Measurements from ENCODE around the gene OR2T12. TPM values are rescaled to one million over a fixed set of nuclear protein-coding genes. Genes with fewer than 3 reads are reported as not detected.
"Not testable (repeated sequence)": the region's sequence is repeated elsewhere in the genome, so short reads cannot be mapped to it uniquely, and the experiment has no call there.

The OR2T12 gene
- total RNA-seq, 1 experiment from 2014 or later, result not detected

DNA sequence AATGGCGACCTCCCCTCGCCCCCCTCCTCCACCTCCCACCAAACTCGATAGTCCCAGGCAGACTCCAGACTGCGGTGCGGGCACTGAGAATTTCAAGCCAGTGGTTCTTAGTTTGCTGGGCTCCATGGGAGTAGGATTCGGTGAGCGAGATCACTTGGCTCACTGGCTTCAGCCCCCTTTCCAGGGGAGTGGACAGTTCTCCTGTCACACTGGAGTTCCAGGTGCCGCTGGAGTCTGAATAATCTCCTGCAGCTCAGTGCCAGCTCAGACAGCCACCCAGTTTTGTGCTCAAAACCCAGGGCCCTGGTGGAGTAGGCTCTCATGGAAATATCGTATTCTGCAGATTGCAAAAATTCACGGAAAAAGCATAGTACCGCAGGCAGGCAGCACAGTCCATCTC lies 13.6 kb upstream of the OR2T12 start:
- CTCF ChIA-PET, result no interaction called here
- no peaks in the 10 kb centered on the region for H3K4me1 Mint-ChIP-seq (ENCODE audit: low read depth, unreplicated experiment)
- H3K9me3 Mint-ChIP-seq (ENCODE audit: low read depth, unreplicated experiment), result peaks cover 38% of the 10 kb centered on the region
- no peaks in the 10 kb centered on the region for H3K36me3 Mint-ChIP-seq (ENCODE audit: insufficient read depth, unreplicated experiment)
- H3K27me3 Mint-ChIP-seq (ENCODE audit: unreplicated experiment), result no peaks in the 10 kb centered on the region
- TF ChIP-seq, protein P1, sequence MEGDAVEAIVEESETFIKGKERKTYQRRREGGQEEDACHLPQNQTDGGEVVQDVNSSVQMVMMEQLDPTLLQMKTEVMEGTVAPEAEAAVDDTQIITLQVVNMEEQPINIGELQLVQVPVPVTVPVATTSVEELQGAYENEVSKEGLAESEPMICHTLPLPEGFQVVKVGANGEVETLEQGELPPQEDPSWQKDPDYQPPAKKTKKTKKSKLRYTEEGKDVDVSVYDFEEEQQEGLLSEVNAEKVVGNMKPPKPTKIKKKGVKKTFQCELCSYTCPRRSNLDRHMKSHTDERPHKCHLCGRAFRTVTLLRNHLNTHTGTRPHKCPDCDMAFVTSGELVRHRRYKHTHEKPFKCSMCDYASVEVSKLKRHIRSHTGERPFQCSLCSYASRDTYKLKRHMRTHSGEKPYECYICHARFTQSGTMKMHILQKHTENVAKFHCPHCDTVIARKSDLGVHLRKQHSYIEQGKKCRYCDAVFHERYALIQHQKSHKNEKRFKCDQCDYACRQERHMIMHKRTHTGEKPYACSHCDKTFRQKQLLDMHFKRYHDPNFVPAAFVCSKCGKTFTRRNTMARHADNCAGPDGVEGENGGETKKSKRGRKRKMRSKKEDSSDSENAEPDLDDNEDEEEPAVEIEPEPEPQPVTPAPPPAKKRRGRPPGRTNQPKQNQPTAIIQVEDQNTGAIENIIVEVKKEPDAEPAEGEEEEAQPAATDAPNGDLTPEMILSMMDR (IDR thresholded peaks at IDR 0.05; ENCODE audit: unreplicated experiment), result no peak
- H3K4me3 Mint-ChIP-seq (ENCODE audit: low read depth, unreplicated experiment), result no peak overlapping the region
- H3K27ac Mint-ChIP-seq (ENCODE audit: unreplicated experiment), result no peak overlapping the region
- no TSS peak for BruUV-seq (replicated peaks)
- DNase-seq, result no peak
- intact Hi-C loops (cut with micrococcal nuclease; ENCODE audit: unreplicated experiment), result no loop called here

DNA sequence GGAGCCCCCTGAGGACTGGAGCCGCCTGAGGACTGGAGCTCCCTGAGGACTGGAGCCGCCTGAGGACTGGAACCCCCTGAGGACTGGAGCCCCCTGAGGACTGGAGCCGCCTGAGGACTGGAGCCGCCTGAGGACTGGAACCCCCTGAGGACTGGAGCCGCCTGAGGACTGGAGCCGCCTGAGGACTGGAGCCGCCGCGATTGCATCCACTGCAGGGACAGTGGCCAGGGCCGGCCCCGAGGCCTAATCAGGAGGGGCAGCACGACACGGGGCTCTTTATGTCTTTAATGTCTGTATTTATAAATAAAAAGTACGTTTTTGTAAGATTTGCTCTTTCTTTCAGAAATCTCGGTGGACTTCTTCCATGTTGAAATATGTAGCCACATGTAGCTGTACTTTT lies 3.5 kb upstream of the OR2T12 start:
- DNase-seq; H3K27ac Mint-ChIP-seq (ENCODE audit: unreplicated experiment); H3K4me3 Mint-ChIP-seq (ENCODE audit: low read depth, unreplicated experiment); CTCF ChIA-PET; H3K27me3 Mint-ChIP-seq (ENCODE audit: unreplicated experiment); BruUV-seq (replicated peaks); H3K36me3 Mint-ChIP-seq (ENCODE audit: insufficient read depth, unreplicated experiment); intact Hi-C loops (cut with micrococcal nuclease; ENCODE audit: unreplicated experiment); H3K4me1 Mint-ChIP-seq (ENCODE audit: low read depth, unreplicated experiment): not testable (repeated sequence)
- peaks cover 10% of the 10 kb centered on the region for H3K9me3 Mint-ChIP-seq (ENCODE audit: low read depth, unreplicated experiment)

DNA sequence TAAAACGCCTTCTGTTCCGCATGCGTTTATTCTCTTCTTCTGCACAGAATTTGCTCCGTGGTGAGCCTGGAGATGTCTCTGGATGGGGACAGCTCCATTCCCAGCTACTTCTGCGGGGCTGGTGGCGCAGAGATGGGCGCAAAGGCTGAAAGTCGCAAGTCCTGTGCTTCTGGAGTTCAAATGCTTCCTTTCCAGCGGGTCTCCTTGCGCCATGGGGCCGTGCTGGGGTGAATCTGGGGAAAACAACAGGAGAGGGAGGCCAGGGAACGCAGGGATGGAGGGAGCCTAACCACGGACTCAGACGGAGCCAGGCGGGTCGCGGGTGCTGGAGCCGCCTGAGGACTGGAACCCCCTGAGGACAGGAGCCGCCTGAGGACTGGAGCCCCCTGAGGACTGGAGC lies 2.9 kb upstream of the OR2T12 start:
- Mint-ChIP-seq H3K4me1 (ENCODE audit: low read depth, unreplicated experiment) (no peaks in the 10 kb centered on the region), H3K36me3 (ENCODE audit: insufficient read depth, unreplicated experiment) (no peaks in the 10 kb centered on the region), H3K27me3 (ENCODE audit: unreplicated experiment) (no peaks in the 10 kb centered on the region), H3K4me3 (ENCODE audit: low read depth, unreplicated experiment) (no peak overlapping the region), H3K27ac (ENCODE audit: unreplicated experiment) (no peak overlapping the region), H3K9me3 (ENCODE audit: low read depth, unreplicated experiment) (peaks cover 11% of the 10 kb centered on the region)
- no peak for DNase-seq
- TF ChIP-seq, protein P1 (IDR thresholded peaks at IDR 0.05; ENCODE audit: unreplicated experiment), result no peak
- CTCF ChIA-PET, result no interaction called here
- no TSS peak for BruUV-seq (replicated peaks)
- intact Hi-C loops (cut with micrococcal nuclease; ENCODE audit: unreplicated experiment), result no loop called here

DNA sequence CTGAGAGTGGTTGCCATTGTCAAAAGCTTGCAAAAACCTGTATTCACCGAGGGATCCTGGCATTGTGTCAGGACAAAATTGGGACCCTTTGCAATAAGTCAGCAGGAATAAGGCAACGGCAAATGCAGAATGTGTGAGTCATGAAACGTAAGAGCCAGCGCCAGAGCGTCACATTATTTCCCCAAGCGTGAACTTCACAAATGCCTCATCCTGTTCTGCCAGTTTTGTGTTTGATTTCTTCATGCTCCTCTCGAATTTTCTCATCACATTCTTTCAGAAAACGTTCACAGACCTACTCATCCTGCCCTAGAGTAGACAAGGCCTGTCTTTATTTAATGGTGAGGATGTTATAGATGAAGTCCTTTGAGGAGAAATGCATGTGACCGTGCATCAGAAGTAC lies 2.4 kb upstream of the OR2T12 start:
- H3K4me3 Mint-ChIP-seq (ENCODE audit: low read depth, unreplicated experiment); H3K4me1 Mint-ChIP-seq (ENCODE audit: low read depth, unreplicated experiment); BruUV-seq (replicated peaks); H3K27ac Mint-ChIP-seq (ENCODE audit: unreplicated experiment); CTCF ChIA-PET; DNase-seq; H3K27me3 Mint-ChIP-seq (ENCODE audit: unreplicated experiment); H3K36me3 Mint-ChIP-seq (ENCODE audit: insufficient read depth, unreplicated experiment); intact Hi-C loops (cut with micrococcal nuclease; ENCODE audit: unreplicated experiment): not testable (repeated sequence)
- H3K9me3 Mint-ChIP-seq (ENCODE audit: low read depth, unreplicated experiment), result peaks cover 13% of the 10 kb centered on the region

DNA sequence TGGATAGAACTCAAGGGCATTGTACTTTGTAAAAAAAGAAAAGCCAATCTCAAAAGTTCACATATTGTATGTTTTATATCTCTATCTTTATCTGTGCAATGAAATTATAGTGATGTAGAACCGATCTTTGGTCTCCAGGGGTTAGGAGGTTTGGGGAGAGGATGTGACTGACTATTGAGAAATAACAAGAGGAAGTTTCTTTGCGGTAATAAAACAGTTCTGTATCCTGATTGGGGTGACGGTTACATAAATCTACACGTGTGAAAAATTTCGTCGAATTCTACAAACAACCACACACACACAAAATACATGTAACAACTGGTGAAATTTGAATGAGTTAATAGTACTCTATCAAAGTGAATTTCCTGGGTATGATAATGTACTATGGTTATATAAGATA lies 14.8 kb downstream of the OR2T12 start:
- TF ChIP-seq, protein P1 (IDR thresholded peaks at IDR 0.05; ENCODE audit: unreplicated experiment), result no peak
- Mint-ChIP-seq H3K9me3 (ENCODE audit: low read depth, unreplicated experiment) (peaks cover 16% of the 10 kb centered on the region), H3K27me3 (ENCODE audit: unreplicated experiment) (no peaks in the 10 kb centered on the region), H3K4me3 (ENCODE audit: low read depth, unreplicated experiment) (no peak overlapping the region), H3K4me1 (ENCODE audit: low read depth, unreplicated experiment) (no peaks in the 10 kb centered on the region), H3K27ac (ENCODE audit: unreplicated experiment) (no peak overlapping the region), H3K36me3 (ENCODE audit: insufficient read depth, unreplicated experiment) (no peaks in the 10 kb centered on the region)
- DNase-seq, result no peak
- no TSS peak for BruUV-seq (replicated peaks)
- intact Hi-C loops (cut with micrococcal nuclease; ENCODE audit: unreplicated experiment), result no loop called here
- CTCF ChIA-PET, result no interaction called here
